ENCODE measurements around the gene HES7.

Gene HES7

GRCh38 chr17:8147141-8147804 lies 23.4 kb upstream of the HES7 start:
- H3K4me3 ChIP-seq (ENCODE audit: low read length) = no peak overlapping the region
- no peak overlapping the region for H3K4me2 ChIP-seq (ENCODE audit: low read length)
- peaks cover 80% of the 10 kb centered on the region for H3K36me3 ChIP-seq (ENCODE audit: insufficient read depth, low read length)
- no peaks in the 10 kb centered on the region for H3K27me3 ChIP-seq (ENCODE audit: control insufficient read depth, insufficient read depth, low read length)
- no peaks in the 10 kb centered on the region for H3K9me3 ChIP-seq (replicated peaks; ENCODE audit: low read length)
- H3K9ac ChIP-seq (ENCODE audit: low read depth, low read length) = no peak overlapping the region
- H3K4me1 ChIP-seq (ENCODE audit: control insufficient read depth, insufficient read depth, low read length) = peaks cover 13% of the 10 kb centered on the region

DNA sequence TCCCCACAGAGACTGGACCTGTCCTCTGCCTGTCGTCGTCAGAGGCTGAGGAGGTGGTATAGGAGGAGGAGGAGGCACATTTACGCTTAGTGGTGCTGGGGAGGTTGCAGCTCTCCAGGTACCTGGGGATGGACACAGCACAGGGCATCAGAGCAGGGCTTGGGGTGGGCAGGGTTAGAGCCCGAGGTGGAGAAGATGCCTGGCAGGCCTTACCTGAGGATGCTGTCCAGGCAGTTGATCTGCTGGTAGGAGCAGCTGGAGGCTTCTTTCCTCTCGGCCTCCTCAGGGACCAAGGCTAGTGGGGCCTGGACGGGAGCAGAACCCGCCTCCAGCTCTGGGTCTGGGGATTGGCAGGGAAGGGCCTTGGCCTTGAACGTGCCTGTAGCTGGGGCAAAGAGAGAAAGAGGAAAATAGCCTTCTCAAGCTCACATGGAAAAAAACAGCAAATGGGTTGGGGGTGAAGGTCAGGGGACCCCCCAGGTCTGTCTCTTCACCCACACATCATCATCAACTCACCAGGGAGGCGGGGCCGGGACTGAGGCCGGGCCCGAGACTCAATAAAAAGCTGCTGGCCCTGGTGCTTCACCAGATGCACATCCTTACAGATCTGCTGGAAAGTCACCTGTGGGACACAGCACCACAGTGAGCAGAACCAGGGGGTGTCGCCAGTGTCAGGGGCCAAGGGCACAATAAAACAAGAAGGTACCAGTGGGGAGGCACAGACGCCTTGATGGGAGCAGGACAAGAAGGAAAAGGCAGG lies 22.7 kb upstream of the HES7 start:
- H3K36me3 ChIP-seq (ENCODE audit: insufficient read depth, low read length) = peaks cover 87% of the 10 kb centered on the region

DNA sequence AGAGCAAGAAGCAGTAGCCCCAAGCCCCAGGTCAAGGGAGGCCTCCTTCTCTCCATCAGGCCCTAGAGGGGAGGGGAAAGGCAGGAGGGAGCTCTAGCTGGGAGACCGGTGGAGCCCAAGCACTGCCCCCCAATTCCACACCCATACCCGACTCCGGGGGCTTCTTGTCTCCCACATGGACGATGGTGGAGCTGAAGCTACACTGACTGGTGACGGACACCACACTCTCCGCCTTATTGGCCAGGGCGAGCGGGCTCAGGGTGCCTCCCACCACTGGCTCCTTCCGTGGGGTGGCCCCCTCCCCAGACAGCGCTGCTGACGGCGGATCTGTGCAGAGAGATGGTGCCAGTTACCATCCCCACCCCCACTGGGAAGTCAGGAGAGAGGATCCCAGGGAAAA lies 21.9 kb upstream of the HES7 start:
- Histone ChIP-seq H3K4me1 (ENCODE audit: control insufficient read depth, insufficient read depth, low read length) (peaks cover 11% of the 10 kb centered on the region), H3K9me3 (replicated peaks; ENCODE audit: low read length) (no peaks in the 10 kb centered on the region), H3K4me2 (ENCODE audit: low read length) (no peak overlapping the region), H3K4me3 (ENCODE audit: low read length) (no peak overlapping the region), H3K9ac (ENCODE audit: low read depth, low read length) (no peak overlapping the region), H3K36me3 (ENCODE audit: insufficient read depth, low read length) (peaks cover 94% of the 10 kb centered on the region), H3K27me3 (ENCODE audit: control insufficient read depth, insufficient read depth, low read length) (no peaks in the 10 kb centered on the region)

More for the DNA sequence above, 22.7 kb upstream of the HES7 start:
- H3K27me3 ChIP-seq (ENCODE audit: control insufficient read depth, insufficient read depth, low read length) = no peaks in the 10 kb centered on the region
- H3K4me3 ChIP-seq (ENCODE audit: low read length) = no peak overlapping the region
- H3K4me1 ChIP-seq (ENCODE audit: control insufficient read depth, insufficient read depth, low read length) = peaks cover 13% of the 10 kb centered on the region
- no peak overlapping the region for H3K9ac ChIP-seq (ENCODE audit: low read depth, low read length)
- H3K9me3 ChIP-seq (replicated peaks; ENCODE audit: low read length) = no peaks in the 10 kb centered on the region
- no peak overlapping the region for H3K4me2 ChIP-seq (ENCODE audit: low read length)

DNA sequence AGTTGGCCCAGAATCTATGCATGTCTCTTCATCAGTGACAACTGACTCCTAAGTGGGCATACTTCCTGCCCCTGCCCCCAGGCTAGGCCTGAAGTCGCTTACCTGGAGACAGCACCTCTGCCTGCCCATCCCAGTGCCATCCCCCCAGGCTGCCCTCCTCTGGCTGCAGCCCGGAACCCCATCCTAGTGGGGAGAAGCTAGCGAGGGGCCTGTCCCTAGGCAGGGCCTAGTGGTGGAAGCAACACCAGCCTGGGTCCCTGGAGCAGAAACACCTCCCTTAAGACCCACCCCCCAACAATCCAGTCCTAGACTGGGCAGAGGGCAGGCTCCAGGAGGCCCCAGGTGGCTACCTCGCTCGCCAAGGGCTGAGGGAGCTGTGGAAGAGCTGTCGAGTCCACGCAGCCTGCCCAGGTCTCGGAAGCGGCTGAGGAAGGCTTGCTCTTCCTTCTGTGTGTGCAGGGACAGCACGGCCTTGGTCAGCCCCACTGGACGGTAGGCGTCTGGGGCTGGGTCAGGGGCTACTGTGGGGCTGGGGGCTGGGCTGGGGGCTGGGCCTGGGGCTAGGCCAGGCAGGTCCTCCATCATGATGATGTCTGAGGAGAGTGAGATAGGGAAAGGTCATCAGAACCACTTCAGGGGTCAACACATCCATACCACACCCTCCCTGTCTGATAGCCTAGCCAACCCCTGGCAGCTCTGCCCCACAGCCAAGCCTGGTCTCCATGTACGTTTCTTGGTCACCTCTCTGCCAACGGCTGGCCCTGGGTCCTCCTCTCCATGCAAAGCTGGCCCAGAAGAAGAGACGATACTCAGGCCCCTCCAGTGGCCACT lies 20.7 kb upstream of the HES7 start:
- Histone ChIP-seq H3K4me1 (ENCODE audit: control insufficient read depth, insufficient read depth, low read length) (no peaks in the 10 kb centered on the region), H3K9me3 (replicated peaks; ENCODE audit: low read length) (no peaks in the 10 kb centered on the region), H3K27me3 (ENCODE audit: control insufficient read depth, insufficient read depth, low read length) (no peaks in the 10 kb centered on the region), H3K4me3 (ENCODE audit: low read length) (no peak overlapping the region), H3K9ac (ENCODE audit: low read depth, low read length) (no peak overlapping the region), H3K4me2 (ENCODE audit: low read length) (no peak overlapping the region), H3K36me3 (ENCODE audit: insufficient read depth, low read length) (peaks cover 94% of the 10 kb centered on the region)

- Histone ChIP-seq H3K9me3 (replicated peaks; ENCODE audit: low read length) (no peaks in the 10 kb centered on the region), H3K4me3 (ENCODE audit: low read length) (no peak overlapping the region), H3K36me3 (ENCODE audit: insufficient read depth, low read length) (peaks cover 89% of the 10 kb centered on the region), H3K4me2 (ENCODE audit: low read length) (no peak overlapping the region), H3K4me1 (ENCODE audit: control insufficient read depth, insufficient read depth, low read length) (no peaks in the 10 kb centered on the region), H3K9ac (ENCODE audit: low read depth, low read length) (no peak overlapping the region), H3K27me3 (ENCODE audit: control insufficient read depth, insufficient read depth, low read length) (no peaks in the 10 kb centered on the region)
Measured at GRCh38 chr17:8143581-8144400, 19.9 kb upstream of the HES7 start.

DNA sequence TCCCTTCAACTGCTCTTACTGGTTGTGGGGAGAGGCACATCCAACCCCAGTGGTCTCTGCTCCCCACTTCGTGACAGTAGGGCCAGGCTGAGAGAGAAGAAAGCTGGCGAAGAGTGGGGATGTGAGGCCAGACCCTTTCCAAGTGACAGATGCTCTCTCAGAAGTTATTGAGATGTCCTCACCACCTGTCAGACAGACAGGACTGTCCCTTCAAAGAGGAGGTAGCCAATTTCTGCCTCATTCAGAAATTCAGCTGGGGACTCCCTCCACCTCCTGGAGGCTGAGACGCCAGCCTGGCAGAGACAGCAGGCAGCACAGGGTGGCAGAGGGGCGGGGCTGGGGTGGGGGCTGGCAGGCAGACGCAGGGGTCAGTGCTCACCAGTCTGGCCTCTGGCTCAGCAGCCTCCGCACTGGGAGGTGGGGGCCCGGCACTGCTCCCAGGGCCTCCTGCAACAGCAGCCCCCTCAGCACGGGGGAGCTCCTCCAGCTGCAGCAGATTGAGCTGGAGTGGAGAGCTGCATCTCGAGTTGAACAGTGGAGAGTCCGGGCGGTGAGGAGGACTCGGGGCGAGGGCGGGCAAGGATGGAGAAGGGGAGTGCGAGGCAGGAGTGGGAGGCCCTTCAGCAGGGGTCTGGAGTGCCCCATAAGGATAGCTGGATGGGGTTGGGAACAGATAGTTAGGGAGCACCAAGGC lies 19.1 kb upstream of the HES7 start:
- Histone ChIP-seq H3K9ac (ENCODE audit: low read depth, low read length) (no peak overlapping the region), H3K27me3 (ENCODE audit: control insufficient read depth, insufficient read depth, low read length) (no peaks in the 10 kb centered on the region), H3K4me1 (ENCODE audit: control insufficient read depth, insufficient read depth, low read length) (peaks cover 4% of the 10 kb centered on the region), H3K4me3 (ENCODE audit: low read length) (no peak overlapping the region), H3K9me3 (replicated peaks; ENCODE audit: low read length) (no peaks in the 10 kb centered on the region), H3K36me3 (ENCODE audit: insufficient read depth, low read length) (peaks cover 81% of the 10 kb centered on the region), H3K4me2 (ENCODE audit: low read length) (no peak overlapping the region)

GRCh38 chr17:8142158-8142886 lies 18.4 kb upstream of the HES7 start:
- no peak overlapping the region for H3K9ac ChIP-seq (ENCODE audit: low read depth, low read length)
- H3K36me3 ChIP-seq (ENCODE audit: insufficient read depth, low read length) = peaks cover 74% of the 10 kb centered on the region
- no peaks in the 10 kb centered on the region for H3K9me3 ChIP-seq (replicated peaks; ENCODE audit: low read length)
- H3K4me2 ChIP-seq (ENCODE audit: low read length) = no peak overlapping the region
- peaks cover 5% of the 10 kb centered on the region for H3K4me1 ChIP-seq (ENCODE audit: control insufficient read depth, insufficient read depth, low read length)
- H3K27me3 ChIP-seq (ENCODE audit: control insufficient read depth, insufficient read depth, low read length) = no peaks in the 10 kb centered on the region
- H3K4me3 ChIP-seq (ENCODE audit: low read length) = no peak overlapping the region

GRCh38 chr17:8141741-8142140 lies 17.8 kb upstream of the HES7 start:
- Histone ChIP-seq H3K4me3 (ENCODE audit: low read length) (no peak overlapping the region), H3K9ac (ENCODE audit: low read depth, low read length) (no peak overlapping the region), H3K4me1 (ENCODE audit: control insufficient read depth, insufficient read depth, low read length) (peaks cover 5% of the 10 kb centered on the region), H3K27me3 (ENCODE audit: control insufficient read depth, insufficient read depth, low read length) (no peaks in the 10 kb centered on the region), H3K4me2 (ENCODE audit: low read length) (no peak overlapping the region), H3K9me3 (replicated peaks; ENCODE audit: low read length) (no peaks in the 10 kb centered on the region), H3K36me3 (ENCODE audit: insufficient read depth, low read length) (peaks cover 68% of the 10 kb centered on the region)

DNA sequence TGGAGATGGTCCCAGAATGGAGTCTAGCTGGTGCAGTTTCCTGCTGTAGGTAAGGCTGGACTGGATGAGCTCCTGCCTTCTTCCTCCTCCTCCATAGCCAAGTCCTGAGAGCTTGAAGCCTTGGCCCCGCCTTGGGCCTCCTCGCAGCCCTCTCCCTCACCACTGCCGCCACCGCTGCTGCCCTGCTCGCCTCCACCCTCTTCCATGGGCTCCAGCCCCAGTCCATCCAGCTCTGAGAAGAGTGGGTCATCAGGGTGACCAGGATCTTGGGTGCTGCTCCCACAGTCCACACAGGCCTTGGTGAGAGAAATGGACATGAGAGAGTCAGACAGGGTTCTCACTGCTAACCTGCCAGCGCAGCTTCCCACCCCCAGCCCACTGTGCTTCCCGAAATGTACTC lies 17.1 kb upstream of the HES7 start:
- peaks cover 61% of the 10 kb centered on the region for H3K36me3 ChIP-seq (ENCODE audit: insufficient read depth, low read length)

More for the DNA sequence above, 17.1 kb upstream of the HES7 start:
- Histone ChIP-seq H3K4me1 (ENCODE audit: control insufficient read depth, insufficient read depth, low read length) (peaks cover 5% of the 10 kb centered on the region), H3K27me3 (ENCODE audit: control insufficient read depth, insufficient read depth, low read length) (no peaks in the 10 kb centered on the region), H3K4me2 (ENCODE audit: low read length) (no peak overlapping the region), H3K4me3 (ENCODE audit: low read length) (no peak overlapping the region), H3K9me3 (replicated peaks; ENCODE audit: low read length) (no peaks in the 10 kb centered on the region), H3K9ac (ENCODE audit: low read depth, low read length) (no peak overlapping the region)

Data from skeletal muscle satellite cell (primary cell).